GM23338 (cell line): ENCODE measurements around the gene DEXI. TPM values are rescaled to one million over a fixed set of nuclear protein-coding genes. Genes with fewer than 3 reads are reported as not detected.
"Not testable (repeated sequence)": the region's sequence is repeated elsewhere in the genome, so short reads cannot be mapped to it uniquely, and the experiment has no call there.

Source experiments
- ATAC-seq: fragments of 200-7000 bp; cut with Tn5 transposase; 3 replicates; pipeline ENCODE4 v1.9.1; 2020
- DNase-seq: peaks from one replicate; pipeline ENCODE4 v3.0.0-alpha.2; 2015; ENCODE audit warnings: low spot score
- H2AFZ ChIP-seq: fragments of 200-600 bp; sonication (generic); 2 replicates; pipeline ENCODE4 v1.8.0; 2016; ENCODE audit warnings: antibody characterized with exemption, mild to moderate bottlenecking, moderate library complexity
- H3F3A ChIP-seq: fragments of 200-600 bp; sonication (generic); replicated peaks from 2 replicates; pipeline ENCODE4 v1.8.0; 2017; ENCODE audit warnings: antibody characterized with exemption, mixed run types, low read depth
- H3K27ac ChIP-seq: fragments of 200-600 bp; sonication (generic); 2 replicates; pipeline ENCODE4 v1.6.1; 2016; ENCODE audit warnings: low read depth
- H3K27me3 ChIP-seq: fragments of 200-600 bp; sonication (generic); 2 replicates; pipeline ENCODE4 v1.8.0; 2016; ENCODE audit warnings: mild to moderate bottlenecking, mixed run types, moderate library complexity; ENCODE audit not compliant: insufficient read depth
- H3K36me3 ChIP-seq: fragments of 200-600 bp; sonication (generic); 2 replicates; pipeline ENCODE4 v1.8.0; 2016; ENCODE audit warnings: mild to moderate bottlenecking; ENCODE audit not compliant: insufficient read depth
- H3K4me1 ChIP-seq: fragments of 200-600 bp; sonication (generic); 2 replicates; pipeline ENCODE4 v1.8.0; 2016; ENCODE audit warnings: mild to moderate bottlenecking, moderate library complexity; ENCODE audit not compliant: insufficient read depth
- H3K4me2 ChIP-seq: fragments of 200-600 bp; sonication (generic); 2 replicates; pipeline ENCODE4 v1.7.1; 2017; ENCODE audit warnings: mixed run types
- H3K4me3 ChIP-seq: fragments of 200-600 bp; sonication (generic); 2 replicates; pipeline ENCODE4 v1.6.1; 2016; ENCODE audit warnings: mixed run types
- H3K79me2 ChIP-seq: fragments of 200-600 bp; sonication (generic); replicated peaks from 2 replicates; pipeline ENCODE4 v1.8.0; 2017; ENCODE audit warnings: mild to moderate bottlenecking; ENCODE audit not compliant: insufficient read depth
- H3K9me2 ChIP-seq: fragments of 200-600 bp; sonication (generic); 2 replicates; pipeline ENCODE4 v1.8.0; 2017; ENCODE audit not compliant: insufficient read depth
- H4K20me1 ChIP-seq: fragments of 200-600 bp; sonication (generic); replicated peaks from 2 replicates; pipeline ENCODE4 v1.8.0; 2017; ENCODE audit warnings: mild to moderate bottlenecking; ENCODE audit not compliant: insufficient read depth
- H3K27ac Mint-ChIP-seq: 2 replicates; pipeline ENCODE4 v1.8.0; 2020; ENCODE audit warnings: inconsistent platforms, mild to moderate bottlenecking, moderate library complexity, mixed read lengths
- H3K27me3 Mint-ChIP-seq: 3 replicates; pipeline ENCODE4 v1.8.0; 2022; ENCODE audit warnings: low read depth, mild to moderate bottlenecking, moderate library complexity, mixed read lengths, inconsistent platforms; ENCODE audit not compliant: insufficient read depth, poor library complexity
- H3K36me3 Mint-ChIP-seq: 3 replicates; pipeline ENCODE4 v1.8.0; 2021; ENCODE audit warnings: low read depth, mild to moderate bottlenecking, inconsistent platforms, moderate library complexity, mixed read lengths
- H3K4me1 Mint-ChIP-seq: 3 replicates; pipeline ENCODE4 v1.8.0; 2020; ENCODE audit warnings: mild to moderate bottlenecking, inconsistent platforms, mixed read lengths
- H3K4me3 Mint-ChIP-seq: 3 replicates; pipeline ENCODE4 v1.8.0; 2021; ENCODE audit warnings: moderate library complexity, mild to moderate bottlenecking, inconsistent platforms, mixed read lengths
- H3K9me3 Mint-ChIP-seq: 3 replicates; pipeline ENCODE4 v1.8.0; 2020; ENCODE audit warnings: moderate library complexity, mild to moderate bottlenecking, inconsistent platforms, mixed read lengths
- CREB1 ChIP-seq: fragments of 250-450 bp; sonication (Bioruptor Pico); IDR thresholded peaks from 2 replicates; pipeline ENCODE4 v1.5.0; 2020; ENCODE audit warnings: low read depth, mild to moderate bottlenecking, moderate library complexity
- EZH2 ChIP-seq: fragments of 200-600 bp; sonication (generic); IDR thresholded peaks from one replicate; pipeline ENCODE4 v1.8.0; 2017; ENCODE audit warnings: antibody characterized with exemption, mild to moderate bottlenecking, low read depth; ENCODE audit not compliant: unreplicated experiment
- EZH2phosphoT487 ChIP-seq: fragments of 200-600 bp; sonication (generic); IDR thresholded peaks from one replicate; pipeline ENCODE4 v1.8.1; 2018; ENCODE audit warnings: antibody characterized with exemption; ENCODE audit not compliant: unreplicated experiment
- JUNB ChIP-seq: IDR thresholded peaks from one replicate; pipeline ENCODE4 v1.6.1; 2016; ENCODE audit warnings: antibody characterized with exemption; ENCODE audit not compliant: unreplicated experiment
- NANOG ChIP-seq: IDR thresholded peaks from 2 replicates; pipeline ENCODE4 v1.6.1; 2016; ENCODE audit warnings: antibody characterized with exemption, borderline replicate concordance
- POLR2AphosphoS5 ChIP-seq: IDR thresholded peaks from 2 replicates; pipeline ENCODE4 v1.6.1; 2016; ENCODE audit warnings: antibody characterized with exemption, low read depth
- STAT1 ChIP-seq: IDR thresholded peaks from one replicate; pipeline ENCODE4 v1.6.1; 2016; ENCODE audit warnings: antibody characterized with exemption; ENCODE audit not compliant: unreplicated experiment
- ZNF114 ChIP-seq: fragments of 250-450 bp; sonication (Bioruptor Pico); IDR thresholded peaks from 2 replicates; pipeline ENCODE4 v1.5.0; 2020; ENCODE audit warnings: mild to moderate bottlenecking, moderate library complexity
- polyA plus RNA-seq: library from polyadenylated mRNA; unstranded; fragments of >200 nt; fragmentation: Nextera tagmentation; extraction: Ambion mirVana; gene quantifications from 2 replicates; pipeline ENCODE4 v1.2.1, GENCODE V29; 2016
- total RNA-seq: library from RNA; depleted of rRNA; stranded (reverse); fragments of >200 nt; shearing (Covaris generic); gene quantifications from 2 replicates; pipeline ENCODE4 v1.2.3, GENCODE V29; 2014
- TF ChIP-seq, protein P1 (sequence below): fragments of 250-450 bp; sonication (Bioruptor Pico); IDR thresholded peaks from 2 replicates; pipeline ENCODE4 v1.5.0; 2020; ENCODE audit warnings: mild to moderate bottlenecking, moderate library complexity
- TF ChIP-seq, protein P2 (sequence below): IDR thresholded peaks from 2 replicates; pipeline ENCODE4 v1.6.1; 2016; ENCODE audit warnings: antibody characterized with exemption
- TF ChIP-seq, protein P3 (sequence below), 2 experiments: fragments of 200-600 bp in 1 of 2; sonication (generic) in 1 of 2; conservative IDR thresholded peaks; 2 replicates each; pipeline versions ENCODE4 v1.5.1 to v1.6.1; 2016 to 2017; ENCODE audit warnings: antibody characterized with exemption in 2 of 2, low read depth in 2 of 2, mild to moderate bottlenecking in 2 of 2, moderate library complexity in 1 of 2

The DEXI gene
- total and polyA plus RNA-seq, 2 experiments from 2014 or later: 26.5 to 58.2 TPM

DNA sequence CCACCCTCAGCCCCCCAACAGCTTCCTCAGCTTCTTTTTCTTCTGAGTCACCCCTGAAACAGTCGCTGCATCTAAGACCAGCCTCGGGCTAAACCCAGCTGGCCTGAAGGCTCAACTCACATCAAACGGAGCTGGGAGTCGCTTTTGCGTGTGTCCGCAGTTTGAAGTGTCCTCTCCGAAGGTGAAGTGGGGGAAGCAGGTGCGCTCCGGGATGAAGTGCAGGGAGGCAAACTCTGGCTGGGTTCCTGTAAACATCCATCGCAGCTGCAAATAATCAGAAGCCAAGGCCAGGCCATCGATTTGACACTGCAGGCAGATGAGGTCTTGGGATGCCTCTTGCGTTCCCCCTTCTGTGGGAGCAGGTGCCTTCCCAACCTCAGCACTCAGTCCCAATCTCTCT lies 13.2 kb downstream of the DEXI start:
- H3K27ac ChIP-seq, H3K4me1 ChIP-seq, H3K27me3 Mint-ChIP-seq, H4K20me1 ChIP-seq, H3K9me2 ChIP-seq, H3K4me3 ChIP-seq, H3K27me3 ChIP-seq, H3K4me3 Mint-ChIP-seq, ATAC-seq, H3K27ac Mint-ChIP-seq, H3K36me3 ChIP-seq, H3F3A ChIP-seq, H3K4me1 Mint-ChIP-seq, H3K9me3 Mint-ChIP-seq, H2AFZ ChIP-seq, H3K79me2 ChIP-seq, H3K4me2 ChIP-seq, DNase-seq: not testable (repeated sequence)
- peaks cover 13% of the 10 kb centered on the region for H3K36me3 Mint-ChIP-seq

DNA sequence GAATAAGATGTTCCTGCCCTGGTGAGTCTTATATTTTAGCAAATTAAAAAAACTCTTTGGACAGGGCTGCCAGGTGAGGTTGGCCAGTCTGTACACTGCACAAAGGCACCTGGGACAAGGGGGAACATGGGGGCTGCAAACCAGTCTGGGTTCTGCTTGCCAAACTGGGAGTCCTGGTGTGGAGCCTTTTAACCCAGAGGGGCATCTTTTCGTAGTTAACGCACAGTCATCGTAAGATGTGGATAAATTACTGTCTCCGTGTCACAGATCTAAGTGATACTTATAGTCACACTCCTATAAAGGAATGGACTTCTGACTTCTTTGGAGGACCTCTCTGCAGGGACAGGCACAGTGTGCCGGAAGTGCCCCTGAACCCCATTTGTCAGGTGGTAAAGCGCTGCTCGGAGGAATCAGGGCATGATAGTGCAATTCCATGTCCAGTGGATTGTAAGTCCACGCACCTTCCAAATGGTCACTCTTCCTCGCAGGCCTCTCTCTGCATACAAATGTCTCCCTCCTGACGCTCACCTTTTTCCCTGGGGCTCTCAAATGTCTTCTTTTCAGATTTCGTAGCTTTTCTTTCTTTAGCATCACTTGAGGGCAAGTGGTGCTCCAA lies 14.7 kb downstream of the DEXI start:
- no peak overlapping the region for H3K4me2 ChIP-seq
- Mint-ChIP-seq H3K27me3 (peaks cover 11% of the 10 kb centered on the region), H3K36me3 (peaks cover 13% of the 10 kb centered on the region), H3K9me3 (no peaks in the 10 kb centered on the region), H3K4me3 (no peak overlapping the region), H3K4me1 (no peaks in the 10 kb centered on the region), H3K27ac (0 out of 2 replicates have a peak overlapping the region, but pooled peaks have one; percentile 6)
- no peaks in the 10 kb centered on the region for H3F3A ChIP-seq
- H3K4me3 ChIP-seq: no peak overlapping the region
- H3K9me2 ChIP-seq: no peaks in the 10 kb centered on the region
- H2AFZ ChIP-seq: no peak overlapping the region
- no peaks in the 10 kb centered on the region; the same call in 1 of the 2 replicates for H4K20me1 ChIP-seq
- no peaks in the 10 kb centered on the region; the same call in 1 of the 2 replicates for H3K36me3 ChIP-seq
- no peaks in the 10 kb centered on the region for H3K27me3 ChIP-seq
- no peaks in the 10 kb centered on the region for H3K4me1 ChIP-seq
- no peak for ATAC-seq
- H3K27ac ChIP-seq: no peak overlapping the region
- no peaks in the 10 kb centered on the region for H3K79me2 ChIP-seq
- no peak for DNase-seq
- TF ChIP-seq, protein P1, sequence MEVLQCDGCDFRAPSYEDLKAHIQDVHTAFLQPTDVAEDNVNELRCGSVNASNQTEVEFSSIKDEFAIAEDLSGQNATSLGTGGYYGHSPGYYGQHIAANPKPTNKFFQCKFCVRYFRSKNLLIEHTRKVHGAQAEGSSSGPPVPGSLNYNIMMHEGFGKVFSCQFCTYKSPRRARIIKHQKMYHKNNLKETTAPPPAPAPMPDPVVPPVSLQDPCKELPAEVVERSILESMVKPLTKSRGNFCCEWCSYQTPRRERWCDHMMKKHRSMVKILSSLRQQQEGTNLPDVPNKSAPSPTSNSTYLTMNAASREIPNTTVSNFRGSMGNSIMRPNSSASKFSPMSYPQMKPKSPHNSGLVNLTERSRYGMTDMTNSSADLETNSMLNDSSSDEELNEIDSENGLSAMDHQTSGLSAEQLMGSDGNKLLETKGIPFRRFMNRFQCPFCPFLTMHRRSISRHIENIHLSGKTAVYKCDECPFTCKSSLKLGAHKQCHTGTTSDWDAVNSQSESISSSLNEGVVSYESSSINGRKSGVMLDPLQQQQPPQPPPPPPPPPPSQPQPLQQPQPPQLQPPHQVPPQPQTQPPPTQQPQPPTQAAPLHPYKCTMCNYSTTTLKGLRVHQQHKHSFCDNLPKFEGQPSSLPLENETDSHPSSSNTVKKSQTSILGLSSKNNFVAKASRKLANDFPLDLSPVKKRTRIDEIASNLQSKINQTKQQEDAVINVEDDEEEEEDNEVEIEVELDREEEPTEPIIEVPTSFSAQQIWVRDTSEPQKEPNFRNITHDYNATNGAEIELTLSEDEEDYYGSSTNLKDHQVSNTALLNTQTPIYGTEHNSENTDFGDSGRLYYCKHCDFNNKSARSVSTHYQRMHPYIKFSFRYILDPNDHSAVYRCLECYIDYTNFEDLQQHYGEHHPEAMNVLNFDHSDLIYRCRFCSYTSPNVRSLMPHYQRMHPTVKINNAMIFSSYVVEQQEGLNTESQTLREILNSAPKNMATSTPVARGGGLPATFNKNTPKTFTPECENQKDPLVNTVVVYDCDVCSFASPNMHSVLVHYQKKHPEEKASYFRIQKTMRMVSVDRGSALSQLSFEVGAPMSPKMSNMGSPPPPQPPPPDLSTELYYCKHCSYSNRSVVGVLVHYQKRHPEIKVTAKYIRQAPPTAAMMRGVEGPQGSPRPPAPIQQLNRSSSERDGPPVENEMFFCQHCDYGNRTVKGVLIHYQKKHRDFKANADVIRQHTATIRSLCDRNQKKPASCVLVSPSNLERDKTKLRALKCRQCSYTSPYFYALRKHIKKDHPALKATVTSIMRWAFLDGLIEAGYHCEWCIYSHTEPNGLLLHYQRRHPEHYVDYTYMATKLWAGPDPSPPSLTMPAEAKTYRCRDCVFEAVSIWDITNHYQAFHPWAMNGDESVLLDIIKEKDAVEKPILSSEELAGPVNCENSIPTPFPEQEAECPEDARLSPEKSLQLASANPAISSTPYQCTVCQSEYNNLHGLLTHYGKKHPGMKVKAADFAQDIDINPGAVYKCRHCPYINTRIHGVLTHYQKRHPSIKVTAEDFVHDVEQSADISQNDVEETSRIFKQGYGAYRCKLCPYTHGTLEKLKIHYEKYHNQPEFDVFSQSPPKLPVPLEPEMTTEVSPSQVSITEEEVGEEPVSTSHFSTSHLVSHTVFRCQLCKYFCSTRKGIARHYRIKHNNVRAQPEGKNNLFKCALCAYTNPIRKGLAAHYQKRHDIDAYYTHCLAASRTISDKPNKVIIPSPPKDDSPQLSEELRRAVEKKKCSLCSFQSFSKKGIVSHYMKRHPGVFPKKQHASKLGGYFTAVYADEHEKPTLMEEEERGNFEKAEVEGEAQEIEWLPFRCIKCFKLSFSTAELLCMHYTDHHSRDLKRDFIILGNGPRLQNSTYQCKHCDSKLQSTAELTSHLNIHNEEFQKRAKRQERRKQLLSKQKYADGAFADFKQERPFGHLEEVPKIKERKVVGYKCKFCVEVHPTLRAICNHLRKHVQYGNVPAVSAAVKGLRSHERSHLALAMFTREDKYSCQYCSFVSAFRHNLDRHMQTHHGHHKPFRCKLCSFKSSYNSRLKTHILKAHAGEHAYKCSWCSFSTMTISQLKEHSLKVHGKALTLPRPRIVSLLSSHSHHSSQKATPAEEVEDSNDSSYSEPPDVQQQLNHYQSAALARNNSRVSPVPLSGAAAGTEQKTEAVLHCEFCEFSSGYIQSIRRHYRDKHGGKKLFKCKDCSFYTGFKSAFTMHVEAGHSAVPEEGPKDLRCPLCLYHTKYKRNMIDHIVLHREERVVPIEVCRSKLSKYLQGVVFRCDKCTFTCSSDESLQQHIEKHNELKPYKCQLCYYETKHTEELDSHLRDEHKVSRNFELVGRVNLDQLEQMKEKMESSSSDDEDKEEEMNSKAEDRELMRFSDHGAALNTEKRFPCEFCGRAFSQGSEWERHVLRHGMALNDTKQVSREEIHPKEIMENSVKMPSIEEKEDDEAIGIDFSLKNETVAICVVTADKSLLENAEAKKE (CRISPR knock-in tag): no peak
- TF ChIP-seq EZH2: no peak
- TF ChIP-seq, protein P2, sequence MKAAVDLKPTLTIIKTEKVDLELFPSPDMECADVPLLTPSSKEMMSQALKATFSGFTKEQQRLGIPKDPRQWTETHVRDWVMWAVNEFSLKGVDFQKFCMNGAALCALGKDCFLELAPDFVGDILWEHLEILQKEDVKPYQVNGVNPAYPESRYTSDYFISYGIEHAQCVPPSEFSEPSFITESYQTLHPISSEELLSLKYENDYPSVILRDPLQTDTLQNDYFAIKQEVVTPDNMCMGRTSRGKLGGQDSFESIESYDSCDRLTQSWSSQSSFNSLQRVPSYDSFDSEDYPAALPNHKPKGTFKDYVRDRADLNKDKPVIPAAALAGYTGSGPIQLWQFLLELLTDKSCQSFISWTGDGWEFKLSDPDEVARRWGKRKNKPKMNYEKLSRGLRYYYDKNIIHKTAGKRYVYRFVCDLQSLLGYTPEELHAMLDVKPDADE: no peak
- TF ChIP-seq JUNB: no peak
- no peak for TF ChIP-seq ZNF114
- no peak for TF ChIP-seq STAT1
- no peak for TF ChIP-seq EZH2phosphoT487
- no peak for TF ChIP-seq POLR2AphosphoS5
- TF ChIP-seq CREB1 (CRISPR knock-in tag): no peak
- TF ChIP-seq, protein P3, sequence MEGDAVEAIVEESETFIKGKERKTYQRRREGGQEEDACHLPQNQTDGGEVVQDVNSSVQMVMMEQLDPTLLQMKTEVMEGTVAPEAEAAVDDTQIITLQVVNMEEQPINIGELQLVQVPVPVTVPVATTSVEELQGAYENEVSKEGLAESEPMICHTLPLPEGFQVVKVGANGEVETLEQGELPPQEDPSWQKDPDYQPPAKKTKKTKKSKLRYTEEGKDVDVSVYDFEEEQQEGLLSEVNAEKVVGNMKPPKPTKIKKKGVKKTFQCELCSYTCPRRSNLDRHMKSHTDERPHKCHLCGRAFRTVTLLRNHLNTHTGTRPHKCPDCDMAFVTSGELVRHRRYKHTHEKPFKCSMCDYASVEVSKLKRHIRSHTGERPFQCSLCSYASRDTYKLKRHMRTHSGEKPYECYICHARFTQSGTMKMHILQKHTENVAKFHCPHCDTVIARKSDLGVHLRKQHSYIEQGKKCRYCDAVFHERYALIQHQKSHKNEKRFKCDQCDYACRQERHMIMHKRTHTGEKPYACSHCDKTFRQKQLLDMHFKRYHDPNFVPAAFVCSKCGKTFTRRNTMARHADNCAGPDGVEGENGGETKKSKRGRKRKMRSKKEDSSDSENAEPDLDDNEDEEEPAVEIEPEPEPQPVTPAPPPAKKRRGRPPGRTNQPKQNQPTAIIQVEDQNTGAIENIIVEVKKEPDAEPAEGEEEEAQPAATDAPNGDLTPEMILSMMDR (conservative IDR thresholded peaks at IDR 0.05; ENCODE audit: low read depth in 2 of 2): no peak
- no peak for TF ChIP-seq NANOG
